ENCODE measurements around the gene TRPC4. TPM values are rescaled to one million over a fixed set of nuclear protein-coding genes. Genes with fewer than 3 reads are reported as not detected.

The TRPC4 gene
- total and polyA plus RNA-seq, 8 donors = 0.23 to 12.3 (median 3.9) TPM; not detected in 1

GRCh38 chr13:37695200-37695599 lies 174.4 kb downstream of the TRPC4 start:
- Histone ChIP-seq H3K4me1 (no peaks in the 10 kb centered on the region), H3K27me3 (no peaks in the 10 kb centered on the region), H3K4me3 (no peak overlapping the region), H3K9me3 (no peaks in the 10 kb centered on the region), H3K36me3 (no peaks in the 10 kb centered on the region), H3K27ac (no peak overlapping the region)
- 88 to 97% (median 92%) methylated on average over 3 of the region's 3 CpGs for WGBS, 5 donors
- intact Hi-C loops (cut with DNase I; ENCODE audit: low total_unique reads) = no loop called here
- no peak for TF ChIP-seq POLR2AphosphoS5 (IDR thresholded peaks at IDR 0.05)
- no peak for TF ChIP-seq POLR2A (IDR thresholded peaks at IDR 0.05)
- no peak for TF ChIP-seq EP300 (IDR thresholded peaks at IDR 0.05)
- TF ChIP-seq CTCF (IDR thresholded peaks at IDR 0.05) = no peak
- no peak for DNase-seq

GRCh38 chr13:37690361-37690760 lies 179.2 kb downstream of the TRPC4 start:
- H3K27me3 ChIP-seq = no peaks in the 10 kb centered on the region
- TF ChIP-seq CTCF (IDR thresholded peaks at IDR 0.05) (no peak), POLR2A (IDR thresholded peaks at IDR 0.05) (no peak), POLR2AphosphoS5 (IDR thresholded peaks at IDR 0.05) (no peak), EP300 (IDR thresholded peaks at IDR 0.05) (no peak)
- H3K4me3 ChIP-seq = no peak overlapping the region
- H3K36me3 ChIP-seq = no peaks in the 10 kb centered on the region
- 75 to 87% (median 85%) methylated on average over 5 of the region's 5 CpGs for WGBS, 5 donors
- no peak overlapping the region for H3K27ac ChIP-seq
- intact Hi-C loops (cut with DNase I; ENCODE audit: low total_unique reads) = no loop called here
- DNase-seq = no peak
- H3K9me3 ChIP-seq = no peaks in the 10 kb centered on the region
- no peaks in the 10 kb centered on the region for H3K4me1 ChIP-seq

GRCh38 chr13:37686501-37686900 lies 183.1 kb downstream of the TRPC4 start:
- Histone ChIP-seq H3K9me3 (no peaks in the 10 kb centered on the region), H3K4me1 (peaks cover 0 to 2% (median 0%) of the 10 kb centered on the region in 4 donors), H3K36me3 (no peaks in the 10 kb centered on the region), H3K27ac (no peak overlapping the region), H3K27me3 (no peaks in the 10 kb centered on the region), H3K4me3 (no peak overlapping the region)
- TF ChIP-seq POLR2A (IDR thresholded peaks at IDR 0.05) (no peak), POLR2AphosphoS5 (IDR thresholded peaks at IDR 0.05) (no peak), EP300 (IDR thresholded peaks at IDR 0.05) (no peak), CTCF (IDR thresholded peaks at IDR 0.05) (no peak)
- DNase-seq = no peak
- 94 to 98% (median 96%) methylated on average over 2 of the region's 2 CpGs for WGBS, 5 donors
- intact Hi-C loops (cut with DNase I; ENCODE audit: low total_unique reads) = no loop called here

- WGBS, 5 donors = 74 to 83% (median 78%) methylated on average over 5 of the region's 5 CpGs
- TF ChIP-seq EP300 (IDR thresholded peaks at IDR 0.05) = no peak
- TF ChIP-seq CTCF (IDR thresholded peaks at IDR 0.05) = no peak
- no peak for TF ChIP-seq POLR2A (IDR thresholded peaks at IDR 0.05)
- no peak for TF ChIP-seq POLR2AphosphoS5 (IDR thresholded peaks at IDR 0.05)
- H3K4me1 ChIP-seq = peaks cover 0 to 15% (median 0%) of the 10 kb centered on the region in 4 donors
Measured at GRCh38 chr13:37685206-37685605, 184.4 kb downstream of the TRPC4 start.

More at GRCh38 chr13:37685206-37685605, 184.4 kb downstream of the TRPC4 start:
- Histone ChIP-seq H3K27me3 (no peaks in the 10 kb centered on the region), H3K36me3 (no peaks in the 10 kb centered on the region), H3K9me3 (no peaks in the 10 kb centered on the region), H3K27ac (no peak overlapping the region), H3K4me3 (no peak overlapping the region)
- DNase-seq = no peak
- intact Hi-C loops (cut with DNase I; ENCODE audit: low total_unique reads) = no loop called here
